B cell (primary cell): ENCODE results near the gene ZSCAN25. TPM values are rescaled to one million over a fixed set of nuclear protein-coding genes. Genes with fewer than 3 reads are reported as not detected.

Experiments
- ATAC-seq: fragments of 200-7000 bp; cut with Tn5 transposase; one replicate; pipeline ENCODE4 v1.10.0; 2021; ENCODE audit warnings: low read depth, mild to moderate bottlenecking, moderate number of reproducible peaks, moderate library complexity
- CTCF ChIA-PET: fragments of 350-600 bp; sonication (Branson Sonifier 250); formaldehyde crosslinking; loops from one replicate; lab custom pipeline; 2021; ENCODE audit warnings: antibody characterized with exemption, inconsistent platforms; lab: Charles Lee
- POLR2A ChIA-PET: fragments of 350-600 bp; sonication (Branson Sonifier 250); formaldehyde crosslinking; loops from one replicate; lab custom pipeline; 2021; ENCODE audit warnings: antibody characterized with exemption; lab: Charles Lee
- DNase-seq: peaks from one replicate; pipeline ENCODE4 v3.0.0; 2013
- H2AFZ ChIP-seq: 2 replicates; pipeline ENCODE4 v1.6.1; 2012; ENCODE audit warnings: mild to moderate bottlenecking, low read depth, low read length; ENCODE audit not compliant: insufficient read depth, poor library complexity, severe bottlenecking
- H3K27ac ChIP-seq, 2 donors: 1 replicate in 1 of 2; 2 replicates in 1 of 2; pipeline ENCODE4 v1.5.1; 2012 to 2013; ENCODE audit warnings: low read length in 2 of 2, mild to moderate bottlenecking in 2 of 2, moderate library complexity in 1 of 2
- H3K27me3 ChIP-seq, 4 experiments: fragments of 200-600 bp in 1 of 4; sonication (generic) in 1 of 4; replicated peaks in 1 of 4; 1 replicate in 2 of 4; 2 replicates in 2 of 4; pipeline versions ENCODE4 v1.6.1 to v1.7.0; 2013 to 2016; ENCODE audit warnings: low read length in 3 of 4, mild to moderate bottlenecking in 2 of 4, mixed read lengths in 1 of 4, moderate library complexity in 1 of 4; ENCODE audit not compliant: insufficient read depth in 4 of 4, control insufficient read depth in 3 of 4; ENCODE audit errors: control extremely low read depth in 1 of 4
- H3K36me3 ChIP-seq, 2 experiments: replicated peaks in 1 of 2; 1 replicate in 1 of 2; 2 replicates in 1 of 2; pipeline versions ENCODE4 v1.6.1 to v1.7.1; 2013; ENCODE audit warnings: low read length in 1 of 2; ENCODE audit not compliant: insufficient read depth in 2 of 2, control insufficient read depth in 1 of 2; ENCODE audit errors: control extremely low read depth in 1 of 2, extremely low read depth in 1 of 2
- H3K4me1 ChIP-seq, 2 donors: fragments of 200-600 bp in 1 of 2; sonication (generic) in 1 of 2; 1 replicate in 1 of 2; 2 replicates in 1 of 2; pipeline versions ENCODE4 v1.5.1 to v1.6.1; 2013 to 2017; ENCODE audit warnings: low read length in 2 of 2; ENCODE audit not compliant: control insufficient read depth in 2 of 2, insufficient read depth in 2 of 2
- H3K4me2 ChIP-seq: replicated peaks from 2 replicates; pipeline ENCODE3; 2012; ENCODE audit warnings: mild to moderate bottlenecking, low read depth, low read length; ENCODE audit not compliant: poor library complexity, severe bottlenecking
- H3K4me3 ChIP-seq, 5 experiments: fragments of 200-600 bp in 1 of 5; sonication (generic) in 1 of 5; 1 replicate in 3 of 5; 2 replicates in 2 of 5; pipeline versions ENCODE4 v1.5.1 to v1.7.0; 2011 to 2016; ENCODE audit warnings: low read length in 4 of 5, mild to moderate bottlenecking in 4 of 5, low read depth in 2 of 5, control low read depth in 1 of 5, moderate library complexity in 1 of 5; ENCODE audit not compliant: insufficient read depth in 1 of 5; ENCODE audit errors: control extremely low read depth in 1 of 5, extremely low read depth in 1 of 5
- H3K79me2 ChIP-seq: fragments of 200-600 bp; sonication (generic); one replicate; pipeline ENCODE4 v1.6.0; 2016; ENCODE audit warnings: low read length; ENCODE audit not compliant: control insufficient read depth, insufficient read depth
- H3K9ac ChIP-seq: fragments of 200-600 bp; sonication (generic); 2 replicates; pipeline ENCODE4 v1.6.1; 2017; ENCODE audit warnings: mild to moderate bottlenecking, low read length, moderate library complexity
- H3K9me3 ChIP-seq, 3 donors: one replicate each; pipeline versions ENCODE4 v1.6.1 to v1.7.1; 2013; ENCODE audit warnings: low read length in 2 of 3; ENCODE audit not compliant: control insufficient read depth in 2 of 3, insufficient read depth in 1 of 3; ENCODE audit errors: control extremely low read depth in 1 of 3
- H4K20me1 ChIP-seq: 2 replicates; pipeline ENCODE4 v1.6.0; 2012; ENCODE audit warnings: mild to moderate bottlenecking, low read length; ENCODE audit not compliant: insufficient read depth, control insufficient read depth, poor library complexity, severe bottlenecking
- H3K27ac Mint-ChIP-seq: one replicate; pipeline ENCODE4 v1.8.0; 2021; ENCODE audit warnings: mixed read lengths
- H3K27me3 Mint-ChIP-seq: one replicate; pipeline ENCODE4 v1.8.0; 2021; ENCODE audit warnings: mixed read lengths
- H3K4me1 Mint-ChIP-seq: one replicate; pipeline ENCODE4 v1.8.0; 2021; ENCODE audit warnings: mixed read lengths
- H3K4me3 Mint-ChIP-seq: one replicate; pipeline ENCODE4 v1.8.0; 2021; ENCODE audit warnings: mixed read lengths
- H3K9me3 Mint-ChIP-seq: one replicate; pipeline ENCODE4 v1.8.0; 2022; ENCODE audit warnings: mixed read lengths; ENCODE audit not compliant: insufficient read depth
- EZH2 ChIP-seq: IDR thresholded peaks from 2 replicates; pipeline ENCODE4 v1.6.1; 2012; ENCODE audit warnings: borderline replicate concordance, low read depth, mild to moderate bottlenecking, moderate library complexity, low read length; ENCODE audit not compliant: insufficient read depth, poor library complexity, severe bottlenecking
- WGBS: methylation state at CpG from one replicate; pipeline ENCODE4 v1.1.5; 2013; ENCODE audit warnings: missing lambda C conversion rate; ENCODE audit not compliant: insufficient coverage; 5-methylcytosine and 5-hydroxymethylcytosine counted together
- intact Hi-C: fragments of 100-400 bp; cut with micrococcal nuclease; formaldehyde crosslinking; loops from one replicate; pipeline ENCODE4 v1.10.0; 2022
- polyA plus RNA-seq: library from polyadenylated mRNA; depleted of rRNA; stranded (reverse); fragments of >200 nt; gene quantifications from 2 replicates; pipeline ENCODE4 v1.2.3, GENCODE V29; 2012
- total RNA-seq, 2 donors: library from RNA; stranded (reverse); fragments of 120-200 nt in 1 of 2; gene quantifications; 1 replicate in 1 of 2; 2 replicates in 1 of 2; pipeline versions ENCODE4 v1.2.3 to v1.2.4, GENCODE V29; 2013 to 2022
- TF ChIP-seq, protein P1 (sequence below): fragments of 200-600 bp; IDR thresholded peaks from one replicate; pipeline ENCODE4 v1.8.0; 2022; ENCODE audit warnings: antibody characterized with exemption, mild to moderate bottlenecking

ZSCAN25 gene
- total and polyA plus RNA-seq, 2 donors (not counting 1 experiment from before 2014, with no cell fraction given) = 11.8 to 39.5 TPM

- TF ChIP-seq EZH2 = no peak
- TF ChIP-seq, protein P1, sequence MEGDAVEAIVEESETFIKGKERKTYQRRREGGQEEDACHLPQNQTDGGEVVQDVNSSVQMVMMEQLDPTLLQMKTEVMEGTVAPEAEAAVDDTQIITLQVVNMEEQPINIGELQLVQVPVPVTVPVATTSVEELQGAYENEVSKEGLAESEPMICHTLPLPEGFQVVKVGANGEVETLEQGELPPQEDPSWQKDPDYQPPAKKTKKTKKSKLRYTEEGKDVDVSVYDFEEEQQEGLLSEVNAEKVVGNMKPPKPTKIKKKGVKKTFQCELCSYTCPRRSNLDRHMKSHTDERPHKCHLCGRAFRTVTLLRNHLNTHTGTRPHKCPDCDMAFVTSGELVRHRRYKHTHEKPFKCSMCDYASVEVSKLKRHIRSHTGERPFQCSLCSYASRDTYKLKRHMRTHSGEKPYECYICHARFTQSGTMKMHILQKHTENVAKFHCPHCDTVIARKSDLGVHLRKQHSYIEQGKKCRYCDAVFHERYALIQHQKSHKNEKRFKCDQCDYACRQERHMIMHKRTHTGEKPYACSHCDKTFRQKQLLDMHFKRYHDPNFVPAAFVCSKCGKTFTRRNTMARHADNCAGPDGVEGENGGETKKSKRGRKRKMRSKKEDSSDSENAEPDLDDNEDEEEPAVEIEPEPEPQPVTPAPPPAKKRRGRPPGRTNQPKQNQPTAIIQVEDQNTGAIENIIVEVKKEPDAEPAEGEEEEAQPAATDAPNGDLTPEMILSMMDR = no peak
- no peak overlapping the region for H3K4me3 Mint-ChIP-seq
- Histone ChIP-seq H3K27me3 (no peaks in the 10 kb centered on the region), H3K4me2 (no peak overlapping the region), H3K4me1 (no peaks in the 10 kb centered on the region), H3K9me3 (peaks cover 0 to 5% (median 3%) of the 10 kb centered on the region in 3 donors), H3K4me3 (no peak overlapping the region), H2AFZ (no peak overlapping the region), H3K36me3 (no peaks in the 10 kb centered on the region), H3K27ac (no peak overlapping the region), H4K20me1 (no peaks in the 10 kb centered on the region), H3K9ac (no peak overlapping the region), H3K79me2 (no peaks in the 10 kb centered on the region)
- peaks cover 13% of the 10 kb centered on the region for H3K27me3 Mint-ChIP-seq
- ChIA-PET CTCF (no interaction called here), POLR2A (no interaction called here)
- DNase-seq (no peak), ATAC-seq (no peak)
- no peaks in the 10 kb centered on the region for H3K9me3 Mint-ChIP-seq
- WGBS = 88% methylated on average over 2 of the region's 2 CpGs
- peaks cover 4% of the 10 kb centered on the region for H3K4me1 Mint-ChIP-seq
- intact Hi-C loops = no loop called here
- no peak overlapping the region for H3K27ac Mint-ChIP-seq
These were observed 60.9 kb downstream of the ZSCAN25 start for GRCh38 chr7:99677648-99678045.

DNA sequence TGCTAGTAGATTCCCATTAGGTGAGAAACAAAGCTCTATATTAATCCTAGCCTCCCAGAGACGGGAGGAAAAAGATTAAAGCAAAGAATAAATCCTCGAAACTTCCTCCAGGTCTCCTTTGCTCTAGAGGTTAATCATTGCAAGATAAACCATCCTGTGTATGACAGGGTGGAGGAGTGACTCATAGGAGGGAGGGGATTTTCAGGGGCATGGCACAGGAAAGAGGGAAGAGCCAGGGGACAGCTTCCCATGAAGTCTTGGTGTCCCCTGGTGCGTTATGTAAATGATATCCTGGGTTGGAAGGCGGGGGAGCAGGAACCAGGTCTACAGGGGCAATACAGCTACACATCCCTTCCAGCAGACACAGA, 62.3 kb downstream of the ZSCAN25 start:
- Histone ChIP-seq H3K27me3 (peaks cover 0 to 2% (median 0%) of the 10 kb centered on the region in 4 experiments), H3K4me1 (no peaks in the 10 kb centered on the region), H4K20me1 (no peaks in the 10 kb centered on the region), H3K27ac (no peak overlapping the region), H3K4me2 (no peak overlapping the region), H3K9ac (no peak overlapping the region), H2AFZ (no peak overlapping the region), H3K36me3 (no peaks in the 10 kb centered on the region), H3K79me2 (no peaks in the 10 kb centered on the region), H3K9me3 (peaks cover 0 to 5% (median 3%) of the 10 kb centered on the region in 3 donors), H3K4me3 (no peak overlapping the region)
- intact Hi-C loops = no loop called here
- no peak overlapping the region for H3K27ac Mint-ChIP-seq
- H3K4me1 Mint-ChIP-seq = peaks cover 4% of the 10 kb centered on the region
- peaks cover 17% of the 10 kb centered on the region for H3K27me3 Mint-ChIP-seq
- ChIA-PET POLR2A (no interaction called here), CTCF (no interaction called here)
- no peak for ATAC-seq
- no peak for TF ChIP-seq EZH2
- TF ChIP-seq, protein P1 = no peak
- no peak for DNase-seq
- H3K4me3 Mint-ChIP-seq = no peak overlapping the region
- no CpG with 5 or more reads among the region's 4 CpGs for WGBS
- H3K9me3 Mint-ChIP-seq = peaks cover 3% of the 10 kb centered on the region
